HG02642 (cell line): ENCODE data around the gene UQCRC1.

Experiments
- ATAC-seq: cut with Tn5 transposase; IDR thresholded peaks from one replicate; pipeline ENCODE4 v1.9.1; 2021; ENCODE audit warnings: mild to moderate bottlenecking; ENCODE audit not compliant: unreplicated experiment, poor library complexity

UQCRC1 gene

DNA sequence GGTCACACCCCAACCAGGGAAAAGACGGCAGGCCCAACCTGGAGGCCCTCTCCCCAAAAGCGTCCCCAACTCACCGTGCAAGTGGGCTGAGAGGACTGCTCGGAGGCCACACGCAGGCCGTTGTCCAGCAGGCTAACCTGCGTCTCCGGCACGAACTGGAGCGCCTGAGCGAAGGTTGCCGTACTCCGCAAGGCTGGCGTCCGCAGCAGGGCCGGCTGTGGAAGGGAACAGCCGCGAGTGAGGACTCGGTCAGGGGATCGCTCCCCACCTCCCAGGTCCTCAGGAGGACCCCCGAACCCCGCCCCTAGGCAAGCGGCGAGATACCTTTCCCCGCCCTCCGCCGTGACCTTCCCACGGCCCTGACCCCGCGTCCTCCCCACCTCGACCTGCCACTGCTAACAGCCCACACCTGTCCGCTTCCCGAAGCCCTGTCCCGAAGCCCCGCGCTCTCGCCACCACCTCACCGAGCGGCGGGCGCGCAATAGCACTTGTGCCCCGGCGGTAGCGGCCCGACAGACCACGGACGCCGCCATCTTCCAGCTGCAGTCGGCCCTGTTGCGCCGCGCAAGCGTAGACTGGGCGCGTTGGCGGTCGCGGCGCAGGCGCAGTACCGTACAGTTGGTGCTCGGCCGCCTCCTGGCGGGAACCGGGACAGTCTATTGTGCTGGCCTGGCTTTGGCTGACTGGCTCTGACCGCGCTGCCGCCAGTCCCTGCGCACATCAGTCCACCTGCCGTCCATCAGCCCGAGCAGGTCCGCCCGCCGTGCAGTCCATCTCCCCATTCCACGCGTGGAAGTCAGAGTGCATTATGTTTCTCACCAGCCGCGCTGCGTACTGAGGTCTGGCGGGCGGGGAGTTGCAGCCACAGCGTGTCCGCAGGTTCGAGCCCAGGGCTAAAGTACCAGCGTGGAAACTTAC is at the start of gene UQCRC1:
Gene UQCRC1 (minus strand): TSS at position 559 of the 918 bp plus-strand sequence. CDS start 26 bp downstream, at position 533.
- ATAC-seq: peak; percentile 96

DNA sequence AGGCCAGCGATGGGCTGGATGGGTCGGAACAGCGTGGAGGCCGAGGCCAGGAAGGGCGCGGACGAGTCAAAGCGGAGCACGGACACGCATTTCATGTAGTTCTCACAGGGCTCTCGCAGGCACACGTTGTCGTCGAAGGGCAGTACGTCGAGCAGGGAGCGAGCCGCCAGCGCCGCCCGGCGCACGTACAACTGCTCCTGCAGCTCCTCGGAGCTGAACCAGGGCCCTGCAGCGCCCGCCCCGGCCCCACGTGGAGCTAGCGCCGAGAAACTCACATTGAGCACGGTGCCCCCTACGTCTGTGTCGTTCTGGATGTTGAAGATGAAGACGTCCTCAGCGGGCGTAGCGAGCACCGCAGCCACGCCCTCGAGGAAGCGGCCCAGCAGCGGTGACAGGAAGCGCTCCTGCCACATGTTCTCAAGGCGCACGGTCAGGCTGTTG is 47.4 kb upstream of the UQCRC1 start:
- ATAC-seq: no peak

DNA sequence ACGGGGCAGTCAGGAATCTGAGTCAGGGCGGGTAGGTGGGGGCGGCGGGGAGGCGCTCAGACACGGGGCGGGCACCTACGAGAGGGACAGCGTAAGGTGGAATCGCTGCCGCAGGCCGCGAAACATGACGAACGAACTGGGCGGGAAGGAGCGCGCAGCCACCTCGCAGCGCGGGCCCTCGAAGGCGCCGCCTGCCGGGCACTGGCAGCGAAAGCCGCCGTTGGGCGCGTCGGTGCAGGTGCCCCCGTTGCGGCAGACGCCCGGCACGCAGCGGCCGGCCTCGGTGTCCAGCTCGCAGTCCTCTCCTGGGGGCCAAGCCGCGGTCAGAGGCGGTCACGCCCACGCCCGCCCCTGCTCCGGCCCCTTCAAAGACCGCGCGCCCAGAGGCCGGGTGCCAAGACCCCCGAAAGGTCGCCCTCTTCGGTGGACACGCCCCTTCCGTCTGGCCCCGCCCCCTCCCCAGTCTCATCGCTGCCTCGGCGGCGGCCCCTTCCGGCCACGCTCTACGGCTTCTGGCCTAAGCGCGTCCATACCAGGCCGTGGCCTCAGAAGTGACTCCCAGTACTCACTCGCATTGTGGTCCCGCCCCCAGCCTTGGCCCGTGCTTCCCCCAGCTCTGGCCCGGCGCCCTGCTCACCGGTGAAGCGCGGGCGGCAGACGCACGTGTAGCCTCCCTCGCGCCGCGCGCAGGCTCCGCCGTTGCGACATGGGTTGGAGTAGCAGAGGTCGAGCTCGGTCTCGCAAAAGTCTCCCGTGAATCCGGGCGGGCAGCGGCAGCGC is 46.8 kb upstream of the UQCRC1 start:
- peak; percentile 59 for ATAC-seq

DNA sequence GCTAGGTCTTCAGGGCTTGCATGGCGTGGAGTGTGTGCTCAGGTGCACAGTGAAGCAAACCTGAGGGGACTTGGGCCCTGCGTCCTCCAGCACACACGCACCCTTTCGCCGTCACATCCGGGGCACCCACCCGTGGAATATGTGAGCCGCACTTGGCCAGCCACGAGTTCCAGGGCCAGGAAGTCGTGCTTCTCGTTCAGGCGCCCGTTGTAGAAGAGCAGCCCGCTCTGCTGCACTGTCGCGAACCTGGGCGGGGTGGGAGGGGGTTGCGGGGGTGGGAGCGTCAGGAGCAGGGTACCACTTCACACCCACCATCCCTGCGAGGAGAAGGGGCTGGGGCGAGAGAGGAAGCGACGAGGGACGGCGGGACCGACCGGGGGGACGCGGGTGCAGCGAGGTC is 46.2 kb upstream of the UQCRC1 start:
- no peak for ATAC-seq

DNA sequence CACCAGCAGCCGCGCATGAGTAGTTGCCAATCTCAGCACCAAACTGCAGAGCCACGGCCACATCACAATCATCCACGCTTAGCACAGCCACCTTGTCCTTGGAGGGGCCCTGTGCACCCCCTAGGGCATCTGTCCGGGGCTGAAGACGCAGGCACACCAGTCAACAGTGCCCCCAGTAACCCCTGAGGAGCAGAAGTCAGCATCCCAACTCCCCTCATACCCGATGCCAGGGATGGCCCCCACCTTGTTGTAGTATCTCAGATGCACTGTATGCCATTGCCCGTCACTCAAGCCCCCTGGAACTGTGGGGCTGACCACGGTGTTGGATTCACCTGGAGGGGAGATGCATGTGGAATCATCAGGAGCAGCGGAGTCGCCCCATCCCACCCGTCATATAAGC is 45.6 kb upstream of the UQCRC1 start:
- no peak for ATAC-seq

DNA sequence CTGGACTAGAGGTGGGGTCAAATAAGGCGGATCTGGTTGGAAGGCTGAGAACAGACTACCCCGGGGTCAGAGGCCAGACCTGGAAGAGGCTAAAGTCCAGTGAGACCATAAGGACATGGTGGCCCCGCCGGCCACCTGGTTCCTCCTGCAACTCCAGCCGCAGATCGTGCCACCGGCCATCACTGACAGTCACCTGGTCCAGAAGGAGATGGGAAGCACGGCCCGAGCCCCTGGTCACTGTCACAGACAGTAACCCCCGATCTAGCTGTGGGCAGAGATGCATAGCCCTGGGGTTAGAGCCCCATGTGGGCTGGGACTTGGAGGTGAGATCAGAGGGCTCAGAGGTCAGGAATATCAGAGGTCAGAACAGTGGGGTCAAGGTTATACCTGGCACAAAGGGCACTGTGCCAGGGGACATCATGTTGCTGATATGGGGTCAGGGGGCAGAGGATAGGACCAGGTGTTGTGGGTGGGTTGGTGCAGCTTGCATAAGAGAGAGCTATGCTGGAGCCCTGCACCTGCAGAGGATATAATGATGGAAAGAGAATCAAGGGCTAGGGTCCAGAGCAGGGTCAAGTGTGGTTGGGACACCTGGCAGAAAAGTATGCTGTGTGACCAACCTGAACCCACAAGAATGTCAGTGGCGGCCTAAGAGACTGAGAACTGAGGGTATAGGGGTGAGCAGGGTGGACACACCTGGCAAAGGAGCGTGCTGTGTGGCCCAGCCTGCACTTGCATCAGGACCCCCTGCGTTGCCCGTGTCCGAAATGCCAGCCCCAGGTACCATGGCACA is 43.7 kb upstream of the UQCRC1 start:
- no peak for ATAC-seq

DNA sequence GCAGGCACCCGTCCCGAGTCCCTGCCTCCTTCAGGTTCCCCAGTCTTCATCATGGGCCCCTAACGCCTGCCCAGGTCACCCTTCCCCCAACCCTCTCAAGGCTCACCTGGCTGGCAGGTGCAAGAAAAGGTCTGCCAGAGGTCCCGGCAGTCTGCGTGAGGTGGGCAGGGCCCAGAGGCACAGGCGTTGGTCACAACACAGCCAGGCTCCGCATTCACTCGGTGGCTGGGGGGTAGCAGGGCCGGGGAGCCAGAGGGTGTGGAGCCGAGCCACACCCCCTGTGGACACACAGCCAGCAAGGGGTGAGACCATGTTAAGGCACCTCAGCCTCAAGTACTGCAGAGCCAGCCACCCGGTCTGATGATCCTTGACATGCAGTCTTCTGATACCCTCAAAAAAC is 42.3 kb upstream of the UQCRC1 start:
- ATAC-seq: no peak

DNA sequence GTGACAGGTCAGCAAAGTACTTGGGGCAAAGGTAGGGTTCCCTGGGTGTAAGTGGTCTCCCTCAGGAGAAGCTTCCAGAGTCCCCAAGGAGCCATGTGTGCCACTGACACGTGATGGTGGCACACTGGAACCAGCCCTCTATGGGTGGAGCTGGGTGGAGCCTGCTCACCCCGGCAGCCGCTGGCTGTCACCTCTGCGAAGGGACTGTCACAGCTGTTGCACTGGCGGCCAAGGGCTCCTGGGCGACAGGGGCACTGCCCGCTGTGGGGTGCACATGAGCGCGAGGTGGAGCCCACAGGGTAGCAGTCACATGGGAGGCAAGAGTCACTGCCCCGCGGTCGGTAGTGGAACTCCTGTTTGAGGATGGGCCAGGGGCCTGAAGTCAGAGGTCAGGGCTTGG is 41.3 kb upstream of the UQCRC1 start:
- no peak for ATAC-seq

DNA sequence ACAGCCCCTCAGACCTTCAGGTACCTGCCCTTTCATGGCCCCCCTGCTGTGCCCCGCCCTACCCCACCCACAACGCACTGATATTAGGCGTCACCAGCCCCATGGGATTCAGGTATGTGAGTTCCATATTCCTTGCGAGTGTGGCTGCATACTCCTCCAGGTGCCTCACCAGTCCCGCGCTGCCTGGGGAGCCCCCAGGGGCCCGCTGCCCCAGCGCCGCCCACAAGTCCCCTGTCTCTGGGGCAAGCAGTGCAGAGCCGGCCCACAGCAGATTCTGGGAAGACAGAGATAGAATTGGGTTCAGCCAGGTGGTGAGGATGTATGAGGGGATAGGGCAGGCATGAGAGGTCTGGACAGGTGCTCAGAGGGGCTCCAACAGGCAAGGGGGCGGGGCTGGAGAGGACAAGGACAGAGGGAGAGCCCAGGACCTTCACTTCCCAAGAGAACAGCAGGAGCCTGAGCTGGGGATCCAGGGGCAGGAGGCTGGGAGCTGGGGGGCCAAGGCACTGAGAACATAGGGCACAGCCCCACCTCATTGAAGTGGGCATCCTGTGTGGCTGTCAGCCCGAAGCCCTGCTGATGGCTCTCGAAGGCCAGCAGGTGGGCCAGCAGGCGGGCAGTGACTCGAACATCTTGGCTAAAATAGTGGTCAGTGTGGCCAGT is 38.9 kb upstream of the UQCRC1 start:
- ATAC-seq: no peak

DNA sequence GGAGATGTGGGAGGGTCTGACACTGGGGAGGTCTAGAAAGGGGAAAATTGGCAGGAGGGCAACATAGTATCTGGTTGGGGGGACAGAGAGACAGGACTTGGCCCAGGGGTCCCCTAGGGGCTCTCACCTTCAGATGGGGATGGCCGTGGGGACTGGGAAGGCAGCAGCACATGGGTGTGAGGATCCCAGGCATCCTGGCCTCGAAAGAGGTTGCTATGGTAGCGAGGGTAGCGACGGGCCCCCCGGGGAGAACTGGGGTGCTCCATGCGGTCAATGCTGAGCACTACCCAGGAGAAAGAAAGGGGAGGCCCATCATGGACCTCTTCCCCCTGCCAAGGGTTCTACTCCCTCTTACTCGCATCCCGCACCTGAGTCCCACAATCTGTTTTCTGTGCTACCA is 38.3 kb upstream of the UQCRC1 start:
- no peak for ATAC-seq

DNA sequence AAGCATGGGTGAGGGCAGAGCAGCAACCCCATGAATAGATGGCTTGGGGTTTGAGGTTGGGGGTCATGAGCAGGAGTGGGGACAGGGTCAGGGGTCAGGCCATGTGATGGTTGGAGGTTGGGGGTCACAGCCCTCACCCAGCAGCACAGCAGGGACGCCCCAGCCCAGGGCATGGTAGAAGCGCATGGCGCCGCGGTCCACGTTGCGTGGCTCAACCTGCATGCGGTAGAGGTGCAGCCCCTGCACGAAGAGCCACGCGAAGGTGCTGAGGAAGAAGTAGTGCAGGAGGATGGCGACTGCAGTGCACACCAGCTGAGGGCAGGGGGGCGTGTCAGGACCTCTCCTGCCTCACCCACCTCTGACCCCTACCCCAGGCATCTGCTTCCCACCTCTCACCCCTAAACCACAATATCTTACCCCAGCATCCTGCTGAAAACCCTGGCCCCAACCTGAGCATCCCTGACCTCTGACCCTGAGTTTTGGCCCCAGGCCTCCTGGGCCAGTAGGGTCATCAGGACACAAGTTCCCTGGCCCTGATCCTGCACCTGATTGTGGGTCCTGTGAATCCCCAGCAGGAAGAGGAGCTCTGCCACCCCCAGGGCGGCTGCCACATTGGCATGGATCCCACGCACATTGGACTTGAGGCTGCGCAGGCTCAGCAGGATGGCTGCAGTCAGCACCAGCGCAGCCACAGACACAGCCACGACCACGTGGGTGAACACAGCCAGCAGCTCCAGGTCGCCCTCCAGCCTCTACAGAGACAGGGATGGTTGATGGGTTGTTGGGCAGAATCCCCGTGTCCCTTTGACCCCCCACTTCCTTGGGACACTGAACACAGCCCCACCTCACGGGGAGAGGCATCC is 35.7 kb upstream of the UQCRC1 start:
- no peak for ATAC-seq

DNA sequence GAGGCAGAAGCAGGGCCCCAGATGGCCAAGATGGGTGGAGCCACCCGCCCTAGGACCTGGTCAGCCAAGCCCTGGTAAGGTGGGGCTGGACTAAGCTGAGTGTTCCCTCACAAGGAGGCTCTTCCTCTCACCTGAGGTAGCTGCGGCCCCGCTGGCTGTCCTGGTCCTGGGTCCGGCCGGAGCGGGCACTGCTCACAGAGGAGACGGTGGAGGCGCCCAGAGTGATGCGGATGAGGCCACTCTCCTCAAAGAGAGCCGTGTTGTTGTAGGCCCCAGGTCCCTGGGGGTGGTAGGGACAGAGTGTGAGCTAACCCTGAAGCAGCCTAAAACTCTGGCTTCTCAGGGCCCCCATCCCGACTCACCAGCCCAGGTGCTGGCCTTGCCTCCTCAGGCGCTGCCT is 33.2 kb upstream of the UQCRC1 start:
- no peak for ATAC-seq

DNA sequence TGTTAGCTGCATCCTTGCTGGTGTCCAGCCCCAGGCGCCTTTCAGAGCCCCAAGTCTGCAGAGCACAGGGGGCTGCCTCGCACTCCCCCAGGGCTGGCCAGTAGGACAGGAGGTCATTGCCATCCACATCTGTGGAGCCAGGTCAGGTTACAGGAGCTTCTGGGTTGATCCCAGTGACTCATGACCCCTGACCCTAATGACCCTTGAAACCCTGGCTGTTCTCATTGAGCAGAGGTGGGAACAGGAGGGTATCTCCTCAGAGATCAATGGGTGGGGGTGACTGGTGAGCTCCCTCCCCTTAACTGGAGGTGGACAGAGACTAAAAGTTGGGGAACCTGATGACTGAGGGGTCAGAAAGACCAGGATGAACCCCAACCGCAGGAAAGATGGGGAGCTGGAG is 31.9 kb upstream of the UQCRC1 start:
- ATAC-seq: no peak

DNA sequence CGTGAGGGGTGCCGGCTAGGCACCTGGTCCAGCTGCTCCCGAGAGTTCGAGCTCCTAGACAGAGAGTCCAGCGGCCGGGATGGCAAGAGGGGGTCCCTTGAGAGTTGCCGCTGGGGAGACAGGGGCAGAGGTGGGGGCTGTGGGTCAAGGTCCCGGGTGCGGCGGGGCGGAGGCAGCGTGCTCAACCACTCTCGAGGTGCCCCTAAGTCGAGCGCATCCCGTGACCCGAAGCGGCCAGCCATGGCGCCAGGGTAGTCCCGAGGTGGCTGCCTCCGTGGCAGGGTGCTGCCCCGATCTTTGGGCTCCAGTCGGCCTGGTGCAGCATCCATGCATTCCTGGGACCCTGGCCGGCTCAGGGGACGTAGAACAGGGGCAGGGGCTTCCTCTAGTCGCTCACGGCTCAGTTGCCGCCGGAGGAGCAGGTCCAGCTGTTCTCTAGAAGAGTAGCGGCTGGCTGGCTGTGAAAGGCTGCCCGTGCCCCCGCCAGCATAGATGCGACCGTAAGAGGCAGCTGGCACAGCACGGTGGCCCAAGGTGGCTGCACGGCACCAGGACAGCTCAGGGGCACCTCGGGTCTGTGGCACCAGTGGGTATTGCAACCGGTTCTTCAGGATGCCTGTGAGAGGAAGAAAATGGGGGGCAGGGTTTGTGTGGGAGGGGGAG is 30.6 kb upstream of the UQCRC1 start:
- ATAC-seq: no peak

DNA sequence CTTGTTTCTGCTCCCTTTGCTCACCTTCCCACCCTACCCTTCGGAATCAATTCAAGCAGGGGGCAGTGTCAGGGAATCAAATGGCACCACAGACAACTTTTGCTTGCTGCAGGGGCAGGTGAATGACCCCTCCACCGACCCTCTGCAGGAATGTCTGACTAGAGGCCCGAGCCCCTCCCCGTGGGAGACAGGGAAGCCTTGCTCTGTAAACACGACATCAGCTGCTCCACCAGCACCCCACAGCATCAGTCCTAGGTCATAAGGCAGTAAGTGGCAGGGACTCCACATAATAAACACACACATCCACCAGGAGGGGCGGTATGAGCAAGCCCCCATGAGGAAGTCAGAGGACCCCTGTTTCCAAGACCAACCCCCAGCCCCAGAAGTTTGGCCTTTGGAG is 27.9 kb upstream of the UQCRC1 start:
- ATAC-seq: no peak

DNA sequence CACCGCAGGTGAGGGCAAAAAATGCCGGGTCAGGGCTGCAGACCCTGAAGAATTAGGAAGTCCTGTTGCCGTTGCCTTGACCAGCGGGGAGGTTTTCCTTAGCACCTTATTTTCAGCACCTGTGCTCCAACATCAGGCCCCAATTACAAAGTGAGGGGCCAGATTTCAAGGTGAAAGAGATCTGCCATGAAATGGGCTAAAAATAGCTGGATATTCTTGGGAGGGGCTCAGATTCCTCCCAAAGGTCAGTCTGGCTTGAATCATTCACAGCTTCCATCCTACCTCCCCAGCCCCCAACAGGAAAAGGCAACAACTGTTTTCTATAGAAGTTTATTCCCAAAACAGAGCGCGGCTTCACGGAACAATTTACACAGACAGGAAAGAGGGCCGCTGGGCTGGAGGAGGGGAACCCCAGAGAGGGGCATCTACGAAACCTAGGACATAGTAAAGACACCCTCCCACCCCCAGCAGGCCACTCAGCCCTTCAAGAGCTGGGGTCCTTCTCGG is 26.8 kb upstream of the UQCRC1 start:
- ATAC-seq: no peak

DNA sequence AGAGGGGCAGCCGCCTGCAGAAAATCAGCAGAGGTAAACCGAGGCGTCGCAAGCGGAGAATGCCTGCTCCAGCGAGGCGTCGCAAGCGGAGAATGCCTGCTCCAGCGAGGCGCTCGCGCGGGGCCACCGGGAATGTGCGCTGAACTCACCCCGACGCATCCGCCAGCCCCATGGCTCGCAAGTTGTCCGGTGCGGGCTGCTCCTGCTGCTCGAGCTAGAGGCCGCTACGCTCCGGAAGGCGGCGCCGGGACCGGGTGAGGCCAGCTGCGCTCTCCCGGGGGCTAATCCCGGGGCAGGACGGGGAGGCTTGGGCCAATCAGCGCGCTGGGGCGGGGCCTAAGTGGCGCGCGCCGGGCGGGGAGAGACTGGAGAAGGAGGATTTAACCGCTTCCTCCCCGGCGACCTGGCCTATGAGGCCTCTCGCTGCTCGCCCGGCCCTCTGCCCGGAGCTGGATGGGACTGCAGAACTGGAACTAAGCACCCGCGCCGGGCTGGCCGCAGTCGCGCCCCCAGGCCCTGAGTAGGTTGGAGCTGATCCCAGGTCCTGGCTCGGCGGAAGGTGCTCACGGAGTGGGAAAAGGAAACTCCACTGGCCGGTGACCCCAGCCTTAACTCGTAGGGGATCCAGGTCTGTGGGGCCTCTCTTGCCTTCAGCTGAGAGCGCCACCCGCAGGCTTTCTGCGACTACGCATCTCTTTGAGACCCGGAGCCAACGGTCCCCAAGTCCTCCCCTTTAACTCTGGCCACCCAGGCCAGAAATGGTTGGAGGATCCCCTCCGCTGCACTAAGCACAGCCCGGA is 26.0 kb upstream of the UQCRC1 start, which contains the start of gene SLC26A6:
Gene SLC26A6 (minus strand): TSS at position 240 of the 800 bp plus-strand sequence. CDS start 68 bp downstream, at position 172.
- ATAC-seq: peak; percentile 92
